ENCODE measurements around the gene NKD1. TPM values are rescaled to one million over a fixed set of nuclear protein-coding genes. Genes with fewer than 3 reads are reported as not detected.

Gene NKD1
- total RNA-seq, 1 donor: under 0.01 TPM

GRCh38 chr16:50688867-50689266, 140.7 kb downstream of the NKD1 start:
- no peak overlapping the region for H3K4me3 ChIP-seq (ENCODE audit: insufficient read depth, low read length)
- peaks cover 2% of the 10 kb centered on the region for H3K4me1 ChIP-seq (ENCODE audit: insufficient read depth, low read length)
- no peaks in the 10 kb centered on the region for H4K20me1 ChIP-seq (ENCODE audit: insufficient read depth, low read length)
- H3K9me3 ChIP-seq (ENCODE audit: low read depth, low read length): no peaks in the 10 kb centered on the region
- no peaks in the 10 kb centered on the region for H3K36me3 ChIP-seq (ENCODE audit: insufficient read depth, low read length)
- H3K27me3 ChIP-seq (ENCODE audit: insufficient read depth, low read length): peaks cover 19% of the 10 kb centered on the region
- no peak overlapping the region for H3K4me2 ChIP-seq (ENCODE audit: insufficient read depth, low read length)
- no peak for DNase-seq (ENCODE audit: insufficient read length, low spot score, missing footprints)
- no peak for TF ChIP-seq CTCF (IDR thresholded peaks at IDR 0.05; ENCODE audit: extremely low read depth, low read depth, low read length)
- no peak overlapping the region for H2AFZ ChIP-seq (ENCODE audit: low read length)
- no peak overlapping the region for H3K27ac ChIP-seq (ENCODE audit: low read depth, low read length)
- H3K79me2 ChIP-seq (ENCODE audit: insufficient read depth, low read length): no peaks in the 10 kb centered on the region

GRCh38 chr16:50690177-50690576, 142.0 kb downstream of the NKD1 start:
- peaks cover 28% of the 10 kb centered on the region for H3K27me3 ChIP-seq (ENCODE audit: insufficient read depth, low read length)

DNA sequence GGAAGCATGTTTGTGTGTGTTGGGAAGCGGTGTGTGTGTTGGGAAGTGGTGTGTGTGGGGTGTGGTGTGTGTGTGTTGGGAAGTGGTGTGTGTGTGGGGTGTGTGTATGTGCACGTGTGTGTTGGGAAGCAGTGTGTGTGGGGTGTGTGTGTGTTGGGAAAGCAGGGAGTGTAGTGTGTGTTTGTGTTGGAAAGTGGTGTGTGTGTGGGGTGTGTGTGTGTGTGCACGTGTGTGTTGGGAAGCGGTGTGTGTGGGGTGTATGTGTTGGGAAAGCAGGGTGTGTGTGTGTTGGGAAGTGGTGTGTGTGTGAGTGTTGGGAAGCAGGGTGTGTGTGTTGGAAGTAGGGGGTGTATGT, 144.4 kb downstream of the NKD1 start:
- peaks cover 28% of the 10 kb centered on the region for H3K27me3 ChIP-seq (ENCODE audit: insufficient read depth, low read length)
- no peak for DNase-seq (ENCODE audit: insufficient read length, low spot score, missing footprints)
- H3K4me2 ChIP-seq (ENCODE audit: insufficient read depth, low read length): no peak overlapping the region
- no peaks in the 10 kb centered on the region for H3K79me2 ChIP-seq (ENCODE audit: insufficient read depth, low read length)
- no peak for TF ChIP-seq CTCF (IDR thresholded peaks at IDR 0.05; ENCODE audit: extremely low read depth, low read depth, low read length)
- H3K4me1 ChIP-seq (ENCODE audit: insufficient read depth, low read length): peaks cover 2% of the 10 kb centered on the region
- no peak overlapping the region for H2AFZ ChIP-seq (ENCODE audit: low read length)
- no peak overlapping the region for H3K27ac ChIP-seq (ENCODE audit: low read depth, low read length)
- H3K9me3 ChIP-seq (ENCODE audit: low read depth, low read length): no peaks in the 10 kb centered on the region
- H3K36me3 ChIP-seq (ENCODE audit: insufficient read depth, low read length): no peaks in the 10 kb centered on the region
- no peak overlapping the region for H3K4me3 ChIP-seq (ENCODE audit: insufficient read depth, low read length)
- no peaks in the 10 kb centered on the region for H4K20me1 ChIP-seq (ENCODE audit: insufficient read depth, low read length)

More at GRCh38 chr16:50690177-50690576, 142.0 kb downstream of the NKD1 start:
- Histone ChIP-seq H3K79me2 (ENCODE audit: insufficient read depth, low read length) (no peaks in the 10 kb centered on the region), H3K9me3 (ENCODE audit: low read depth, low read length) (no peaks in the 10 kb centered on the region), H3K36me3 (ENCODE audit: insufficient read depth, low read length) (no peaks in the 10 kb centered on the region), H3K4me2 (ENCODE audit: insufficient read depth, low read length) (no peak overlapping the region), H3K4me3 (ENCODE audit: insufficient read depth, low read length) (no peak overlapping the region), H3K27ac (ENCODE audit: low read depth, low read length) (no peak overlapping the region), H3K4me1 (ENCODE audit: insufficient read depth, low read length) (peaks cover 2% of the 10 kb centered on the region), H2AFZ (ENCODE audit: low read length) (no peak overlapping the region), H4K20me1 (ENCODE audit: insufficient read depth, low read length) (no peaks in the 10 kb centered on the region)
- no peak for TF ChIP-seq CTCF (IDR thresholded peaks at IDR 0.05; ENCODE audit: extremely low read depth, low read depth, low read length)
- DNase-seq (ENCODE audit: insufficient read length, low spot score, missing footprints): no peak

GRCh38 chr16:50692999-50693781, 145.0 kb downstream of the NKD1 start, which contains the start of gene NOD2:
NOD2 (plus strand) TSS chr16:50693606; CDS start chr16:50699496, 5,890 bp downstream.
- Histone ChIP-seq H3K4me2 (ENCODE audit: insufficient read depth, low read length) (peak within 1 kb of the TSS; percentile 63), H2AFZ (ENCODE audit: low read length) (peak within 1 kb of the TSS; percentile 41), H3K4me3 (ENCODE audit: insufficient read depth, low read length) (peak within 1 kb of the TSS; percentile 56)

More at GRCh38 chr16:50692999-50693781, 145.0 kb downstream of the NKD1 start, which contains the start of gene NOD2:
- no peaks in the 10 kb centered on the region for H3K9me3 ChIP-seq (ENCODE audit: low read depth, low read length)
- peak; percentile 92 for DNase-seq (ENCODE audit: insufficient read length, low spot score, missing footprints)
- H3K36me3 ChIP-seq (ENCODE audit: insufficient read depth, low read length): no peaks in the 10 kb centered on the region
- H3K79me2 ChIP-seq (ENCODE audit: insufficient read depth, low read length): no peaks in the 10 kb centered on the region
- H3K27me3 ChIP-seq (ENCODE audit: insufficient read depth, low read length): peaks cover 28% of the 10 kb centered on the region
- peaks cover 5% of the 10 kb centered on the region for H3K4me1 ChIP-seq (ENCODE audit: insufficient read depth, low read length)
- H4K20me1 ChIP-seq (ENCODE audit: insufficient read depth, low read length): no peaks in the 10 kb centered on the region
- TF ChIP-seq CTCF (IDR thresholded peaks at IDR 0.05; ENCODE audit: extremely low read depth, low read depth, low read length): no peak
- H3K27ac ChIP-seq (ENCODE audit: low read depth, low read length): no peak within 1 kb of the TSS
